CD4-positive, alpha-beta T cell (primary cell): ENCODE data around the gene EEFSEC. TPM values are rescaled to one million over a fixed set of nuclear protein-coding genes. Genes with fewer than 3 reads are reported as not detected.
A peak's percentile ranks its signal among the peaks of the same experiment; 100 is the strongest.

Source experiments
- ATAC-seq: fragments of 200-7000 bp; cut with Tn5 transposase; one replicate; pipeline ENCODE4 v1.10.0; 2022; ENCODE audit warnings: mild to moderate bottlenecking; ENCODE audit not compliant: poor library complexity
- CTCF ChIA-PET: fragments of 350-600 bp; sonication (Branson Sonifier 250); formaldehyde crosslinking; loops from one replicate; lab custom pipeline; 2021; ENCODE audit warnings: antibody characterized with exemption, inconsistent platforms; lab: Charles Lee
- POLR2A ChIA-PET: fragments of 350-600 bp; sonication (Branson Sonifier 250); formaldehyde crosslinking; loops from one replicate; lab custom pipeline; 2021; ENCODE audit warnings: antibody characterized with exemption, inconsistent platforms; lab: Charles Lee
- DNase-seq, 14 experiments: peaks; one replicate each; pipeline ENCODE4 v3.0.0-alpha.2; 2013 to 2020; ENCODE audit warnings: mixed read lengths in 2 of 14
- H3K27ac ChIP-seq, 2 donors: one replicate each; pipeline versions ENCODE4 v1.5.1 to v1.7.0; 2013; ENCODE audit warnings: low read length in 2 of 2, low read depth in 1 of 2, mild to moderate bottlenecking in 1 of 2
- H3K27me3 ChIP-seq, 2 experiments: 1 replicate in 1 of 2; 2 replicates in 1 of 2; pipeline versions ENCODE4 v1.6.1 to v1.7.0; 2013; ENCODE audit warnings: low read length in 2 of 2, control low read depth in 1 of 2, mild to moderate bottlenecking in 1 of 2, moderate library complexity in 1 of 2; ENCODE audit not compliant: insufficient read depth in 2 of 2, control insufficient read depth in 1 of 2
- H3K36me3 ChIP-seq: one replicate; pipeline ENCODE4 v1.6.1; 2013; ENCODE audit warnings: low read length, control low read depth; ENCODE audit not compliant: insufficient read depth
- H3K4me1 ChIP-seq: one replicate; pipeline ENCODE4 v1.6.1; 2013; ENCODE audit warnings: low read length, control low read depth; ENCODE audit not compliant: insufficient read depth
- H3K4me3 ChIP-seq: one replicate; pipeline ENCODE4 v1.5.1; 2013; ENCODE audit warnings: mild to moderate bottlenecking, low read length, moderate library complexity
- H3K9me3 ChIP-seq, 2 experiments: 1 replicate in 1 of 2; 2 replicates in 1 of 2; pipeline versions ENCODE4 v1.6.1 to v1.7.0; 2013; ENCODE audit warnings: low read length in 2 of 2, mild to moderate bottlenecking in 2 of 2, control low read depth in 1 of 2, moderate library complexity in 1 of 2; ENCODE audit not compliant: control insufficient read depth in 1 of 2, insufficient read depth in 1 of 2
- H3K27ac Mint-ChIP-seq: one replicate; pipeline ENCODE4 v1.8.0; 2020; ENCODE audit warnings: mixed read lengths
- H3K27me3 Mint-ChIP-seq: one replicate; pipeline ENCODE4 v1.8.0; 2021; ENCODE audit warnings: mixed read lengths
- H3K36me3 Mint-ChIP-seq: one replicate; pipeline ENCODE4 v1.8.0; 2021; ENCODE audit warnings: low read depth, mixed read lengths
- H3K4me1 Mint-ChIP-seq: one replicate; pipeline ENCODE4 v1.8.0; 2021; ENCODE audit warnings: low read depth, mixed read lengths
- H3K4me3 Mint-ChIP-seq: one replicate; pipeline ENCODE4 v1.8.0; 2020; ENCODE audit warnings: mild to moderate bottlenecking, mixed read lengths
- H3K9me3 Mint-ChIP-seq: one replicate; pipeline ENCODE4 v1.8.0; 2020; ENCODE audit warnings: mixed read lengths
- intact Hi-C, 2 experiments: fragments of 100-400 bp; cut with DNase I in 1 of 2; cut with micrococcal nuclease in 1 of 2; formaldehyde crosslinking; loops; one replicate each; pipeline versions ENCODE4 v1.15.1 to v1.9.0; 2023 to 2025; cut with DNase I, micrococcal nuclease
- total RNA-seq, 174 experiments: library from RNA in 2 of 174; stranded (reverse) in 2 of 174; gene quantifications; one replicate each; pipeline ENCODE4 v1.2.3 and lab custom pipeline; 2021 to 2026
- TF ChIP-seq, protein P1 (sequence below): fragments of 200-600 bp; IDR thresholded peaks from one replicate; pipeline ENCODE4 v1.8.0; 2022; ENCODE audit warnings: antibody characterized with exemption, mild to moderate bottlenecking

EEFSEC gene
- total RNA-seq, 2 experiments from 2014 or later: 13.1 to 13.9 TPM

GRCh38 chr3:128241741-128242140 lies 88.5 kb downstream of the EEFSEC start:
- H3K4me3 Mint-ChIP-seq: no peak overlapping the region
- H3K27ac Mint-ChIP-seq: peak overlapping the region; percentile 21

DNA sequence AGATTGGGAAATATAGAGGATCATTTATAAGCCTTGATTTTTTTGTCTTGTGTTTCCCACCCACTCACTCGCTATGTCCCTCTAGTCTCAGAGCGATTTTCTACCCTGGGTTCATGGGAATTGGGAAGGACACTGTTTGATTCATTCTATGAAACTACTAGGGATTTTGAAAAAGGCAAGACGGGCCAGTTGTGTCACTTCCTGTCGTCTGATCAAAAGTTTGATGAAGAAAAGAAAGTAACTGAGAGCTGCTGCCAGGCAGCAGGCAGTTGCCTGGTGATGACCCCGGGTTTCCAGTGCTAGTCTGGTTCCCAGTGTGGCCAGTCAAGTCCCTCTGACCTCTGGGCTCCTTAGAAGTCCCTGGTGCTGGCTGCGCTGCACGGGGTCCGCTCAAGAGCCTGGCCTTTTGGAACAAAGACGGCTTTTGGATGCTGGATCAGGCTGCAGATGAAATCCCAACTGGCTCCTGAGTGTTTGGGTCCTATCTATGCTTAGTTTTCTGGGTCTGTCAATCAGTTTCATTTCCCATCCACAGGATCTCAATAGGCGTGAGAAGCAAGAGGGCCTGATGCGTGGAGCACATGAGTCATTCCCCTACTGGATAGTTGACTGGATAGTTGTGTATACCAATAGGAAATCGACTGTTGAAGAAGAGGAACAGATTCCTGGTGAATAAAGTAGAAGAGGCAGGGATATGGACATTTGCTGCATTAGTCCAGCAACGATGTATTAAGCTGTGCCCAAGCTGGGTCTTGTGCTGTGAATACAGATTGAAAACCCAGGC lies 89.7 kb downstream of the EEFSEC start:
- Mint-ChIP-seq H3K4me1 (peaks cover 41% of the 10 kb centered on the region), H3K36me3 (peaks cover 43% of the 10 kb centered on the region), H3K27me3 (no peaks in the 10 kb centered on the region), H3K27ac (peak overlapping the region; percentile 75), H3K9me3 (no peaks in the 10 kb centered on the region), H3K4me3 (peak overlapping the region; percentile 66)
- intact Hi-C loops: no loop called here
- H3K27me3 ChIP-seq: no peaks in the 10 kb centered on the region
- TF ChIP-seq, protein P1, sequence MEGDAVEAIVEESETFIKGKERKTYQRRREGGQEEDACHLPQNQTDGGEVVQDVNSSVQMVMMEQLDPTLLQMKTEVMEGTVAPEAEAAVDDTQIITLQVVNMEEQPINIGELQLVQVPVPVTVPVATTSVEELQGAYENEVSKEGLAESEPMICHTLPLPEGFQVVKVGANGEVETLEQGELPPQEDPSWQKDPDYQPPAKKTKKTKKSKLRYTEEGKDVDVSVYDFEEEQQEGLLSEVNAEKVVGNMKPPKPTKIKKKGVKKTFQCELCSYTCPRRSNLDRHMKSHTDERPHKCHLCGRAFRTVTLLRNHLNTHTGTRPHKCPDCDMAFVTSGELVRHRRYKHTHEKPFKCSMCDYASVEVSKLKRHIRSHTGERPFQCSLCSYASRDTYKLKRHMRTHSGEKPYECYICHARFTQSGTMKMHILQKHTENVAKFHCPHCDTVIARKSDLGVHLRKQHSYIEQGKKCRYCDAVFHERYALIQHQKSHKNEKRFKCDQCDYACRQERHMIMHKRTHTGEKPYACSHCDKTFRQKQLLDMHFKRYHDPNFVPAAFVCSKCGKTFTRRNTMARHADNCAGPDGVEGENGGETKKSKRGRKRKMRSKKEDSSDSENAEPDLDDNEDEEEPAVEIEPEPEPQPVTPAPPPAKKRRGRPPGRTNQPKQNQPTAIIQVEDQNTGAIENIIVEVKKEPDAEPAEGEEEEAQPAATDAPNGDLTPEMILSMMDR: no peak
- ChIA-PET POLR2A (interaction anchor here (0.7 to 1.1 kb wide), 3 partner anchors 10 to 79 kb away, joined by 3 to 4 read pairs (median 3); no protein-coding TSS in a partner anchor), CTCF (no interaction called here)
- peak overlapping the region; percentile 13 for H3K4me3 ChIP-seq
- peak in 4 of 14 experiments; percentile 18 to 43 (median 32) for DNase-seq
- ATAC-seq: peak; percentile 60
- no peaks in the 10 kb centered on the region for H3K9me3 ChIP-seq
- peaks cover 12% of the 10 kb centered on the region for H3K4me1 ChIP-seq
- H3K27ac ChIP-seq: no peak overlapping the region
- H3K36me3 ChIP-seq: peaks cover 12% of the 10 kb centered on the region

More at GRCh38 chr3:128241741-128242140, 88.5 kb downstream of the EEFSEC start:
- intact Hi-C loops: no loop called here
- no peak overlapping the region for H3K4me3 ChIP-seq
- no peak overlapping the region for H3K27ac ChIP-seq
- POLR2A ChIA-PET: interaction anchor here (0.6 kb wide), 1 partner anchor 157 kb away, joined by 3 read pairs; no protein-coding TSS in a partner anchor
- H3K4me1 Mint-ChIP-seq: peaks cover 48% of the 10 kb centered on the region
- H3K36me3 ChIP-seq: peaks cover 3% of the 10 kb centered on the region
- H3K4me1 ChIP-seq: peaks cover 12% of the 10 kb centered on the region
- TF ChIP-seq, protein P1: no peak
- no peaks in the 10 kb centered on the region for H3K9me3 Mint-ChIP-seq
- peaks cover 30% of the 10 kb centered on the region for H3K36me3 Mint-ChIP-seq
- H3K27me3 ChIP-seq: no peaks in the 10 kb centered on the region
- CTCF ChIA-PET: no interaction called here
- DNase-seq (no peak), ATAC-seq (no peak)
- no peaks in the 10 kb centered on the region for H3K9me3 ChIP-seq
- H3K27me3 Mint-ChIP-seq: no peaks in the 10 kb centered on the region

- DNase-seq (no peak), ATAC-seq (no peak)
- Histone ChIP-seq H3K36me3 (peaks cover 14% of the 10 kb centered on the region), H3K4me3 (no peak overlapping the region), H3K27ac (no peak overlapping the region), H3K4me1 (peaks cover 12% of the 10 kb centered on the region), H3K9me3 (no peaks in the 10 kb centered on the region), H3K27me3 (no peaks in the 10 kb centered on the region)
- POLR2A ChIA-PET: interaction anchor here (0.7 to 1.1 kb wide), 2 partner anchors 9 to 52 kb away, joined by 3 to 4 read pairs; no protein-coding TSS in a partner anchor
- H3K9me3 Mint-ChIP-seq: no peaks in the 10 kb centered on the region
- peak overlapping the region; percentile 75 for H3K27ac Mint-ChIP-seq
- peaks cover 48% of the 10 kb centered on the region for H3K36me3 Mint-ChIP-seq
- peaks cover 34% of the 10 kb centered on the region for H3K4me1 Mint-ChIP-seq
- CTCF ChIA-PET: no interaction called here
- H3K4me3 Mint-ChIP-seq: no peak overlapping the region
- no peaks in the 10 kb centered on the region for H3K27me3 Mint-ChIP-seq
- intact Hi-C loops: no loop called here
- TF ChIP-seq, protein P1: no peak
Measured at GRCh38 chr3:128243602-128244504, 90.6 kb downstream of the EEFSEC start.
